Glutamatergic neuron (in vitro differentiated cells): Measurements from ENCODE around the gene XAF1. TPM values are rescaled to one million over a fixed set of nuclear protein-coding genes. Genes with fewer than 3 reads are reported as not detected.
A peak's percentile ranks its signal among the peaks of the same experiment; 100 is the strongest.

Experiments used
- DNase-seq: peaks from one replicate; pipeline ENCODE4 v3.0.0; 2022
- H3K27ac Mint-ChIP-seq: one replicate; pipeline ENCODE4 v1.8.0; 2020; ENCODE audit warnings: mild to moderate bottlenecking, mixed read lengths, inconsistent platforms; ENCODE audit not compliant: unreplicated experiment
- H3K27me3 Mint-ChIP-seq: one replicate; pipeline ENCODE4 v1.8.0; 2020; ENCODE audit warnings: mild to moderate bottlenecking, moderate library complexity, mixed read lengths, inconsistent platforms; ENCODE audit not compliant: unreplicated experiment
- H3K36me3 Mint-ChIP-seq: one replicate; pipeline ENCODE4 v1.8.0; 2020; ENCODE audit warnings: mild to moderate bottlenecking, mixed read lengths, inconsistent platforms; ENCODE audit not compliant: unreplicated experiment
- H3K4me1 Mint-ChIP-seq: one replicate; pipeline ENCODE4 v1.8.0; 2020; ENCODE audit warnings: mild to moderate bottlenecking, low read depth, mixed read lengths, inconsistent platforms; ENCODE audit not compliant: unreplicated experiment
- H3K4me3 Mint-ChIP-seq: one replicate; pipeline ENCODE4 v1.8.0; 2020; ENCODE audit warnings: mild to moderate bottlenecking, mixed read lengths, inconsistent platforms; ENCODE audit not compliant: unreplicated experiment
- H3K9me3 Mint-ChIP-seq: one replicate; pipeline ENCODE4 v1.8.0; 2020; ENCODE audit warnings: mild to moderate bottlenecking, moderate library complexity, mixed read lengths, inconsistent platforms; ENCODE audit not compliant: unreplicated experiment
- CTCF ChIP-seq: fragments of 200-600 bp; sonication (generic); IDR thresholded peaks from one replicate; pipeline ENCODE4 v1.5.0; 2021; ENCODE audit not compliant: partially characterized antibody, unreplicated experiment
- total RNA-seq: library from RNA; stranded (reverse); fragmentation: NEBNext Ultra II Directional; extraction: Animal tissue kit (Norgen Biotek cat#: 25700); gene quantifications from one replicate; pipeline ENCODE4 v1.2.1, GENCODE V29; 2021; ENCODE audit not compliant: unreplicated experiment

Gene XAF1
- total RNA-seq, 1 donor from 2014 or later = not detected

GRCh38 chr17:6711081-6711674 lies 44.7 kb upstream of the XAF1 start:
- no peak overlapping the region for H3K27ac Mint-ChIP-seq
- peaks cover 8% of the 10 kb centered on the region for H3K9me3 Mint-ChIP-seq
- TF ChIP-seq CTCF = no peak
- peaks cover 5% of the 10 kb centered on the region for H3K36me3 Mint-ChIP-seq
- peaks cover 22% of the 10 kb centered on the region for H3K27me3 Mint-ChIP-seq
- H3K4me1 Mint-ChIP-seq = no peaks in the 10 kb centered on the region
- DNase-seq = no peak
- peak overlapping the region; percentile 4 for H3K4me3 Mint-ChIP-seq

DNA sequence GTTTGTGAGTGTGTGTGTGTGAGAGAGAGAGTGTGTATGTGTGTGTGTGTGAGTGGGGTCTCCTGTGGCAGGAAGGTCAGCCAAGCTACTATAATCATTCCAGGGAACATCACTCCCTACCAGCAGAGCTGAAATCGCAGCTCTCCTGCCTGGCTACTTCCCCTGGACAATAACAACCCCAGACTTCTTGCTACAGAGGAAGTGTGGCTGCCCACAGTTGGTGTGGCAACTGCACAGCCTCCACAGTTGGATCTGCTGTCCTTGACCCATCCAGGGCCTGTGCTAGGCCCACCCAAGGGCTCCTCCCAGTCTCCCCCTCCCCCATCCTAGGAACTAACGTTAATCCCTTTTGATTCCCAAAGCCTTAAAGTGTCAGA lies 44.2 kb upstream of the XAF1 start:
- Mint-ChIP-seq H3K27me3 (peaks cover 22% of the 10 kb centered on the region), H3K4me3 (peak overlapping the region; percentile 4), H3K36me3 (peaks cover 5% of the 10 kb centered on the region), H3K9me3 (peaks cover 8% of the 10 kb centered on the region), H3K27ac (no peak overlapping the region), H3K4me1 (no peaks in the 10 kb centered on the region)
- no peak for DNase-seq
- TF ChIP-seq CTCF = no peak

- Mint-ChIP-seq H3K9me3 (peaks cover 8% of the 10 kb centered on the region), H3K4me1 (no peaks in the 10 kb centered on the region), H3K36me3 (peaks cover 5% of the 10 kb centered on the region), H3K4me3 (peak overlapping the region; percentile 88), H3K27me3 (peaks cover 22% of the 10 kb centered on the region), H3K27ac (no peak overlapping the region)
- TF ChIP-seq CTCF = no peak
- no peak for DNase-seq
These were observed 43.6 kb upstream of the XAF1 start for GRCh38 chr17:6712058-6712853.

- H3K27me3 Mint-ChIP-seq = peaks cover 22% of the 10 kb centered on the region
- H3K9me3 Mint-ChIP-seq = peaks cover 8% of the 10 kb centered on the region
- no peaks in the 10 kb centered on the region for H3K4me1 Mint-ChIP-seq
- H3K4me3 Mint-ChIP-seq = peak overlapping the region; percentile 88
- H3K36me3 Mint-ChIP-seq = peaks cover 5% of the 10 kb centered on the region
- DNase-seq = no peak
- TF ChIP-seq CTCF = no peak
- H3K27ac Mint-ChIP-seq = no peak overlapping the region
These were observed 43.1 kb upstream of the XAF1 start for GRCh38 chr17:6712854-6713129.
